HG03460 (cell line): ENCODE data around the gene GABRB2.
"Not testable (repeated sequence)": the region's sequence is repeated elsewhere in the genome, so short reads cannot be mapped to it uniquely, and the experiment has no call there.

ENCODE experiments used
- ATAC-seq: cut with Tn5 transposase; IDR thresholded peaks from one replicate; pipeline ENCODE4 v1.9.1; 2021; ENCODE audit not compliant: unreplicated experiment

Gene GABRB2

GRCh38 chr5:161256957-161257356 lies 289.6 kb downstream of the GABRB2 start:
- no peak for ATAC-seq

GRCh38 chr5:161252955-161253354 lies 293.6 kb downstream of the GABRB2 start:
- not testable (repeated sequence) for ATAC-seq

- ATAC-seq, result no peak
Measured at GRCh38 chr5:161246749-161247148, 299.8 kb downstream of the GABRB2 start.

GRCh38 chr5:161245846-161246245 lies 300.7 kb downstream of the GABRB2 start:
- not testable (repeated sequence) for ATAC-seq
